HuH-7 (cell line): ENCODE results near the gene RASL10A.

Source experiments
- DNase-seq: peaks from one replicate; pipeline ENCODE4 v3.0.0; 2011; ENCODE audit warnings: low spot score

The RASL10A gene

DNA sequence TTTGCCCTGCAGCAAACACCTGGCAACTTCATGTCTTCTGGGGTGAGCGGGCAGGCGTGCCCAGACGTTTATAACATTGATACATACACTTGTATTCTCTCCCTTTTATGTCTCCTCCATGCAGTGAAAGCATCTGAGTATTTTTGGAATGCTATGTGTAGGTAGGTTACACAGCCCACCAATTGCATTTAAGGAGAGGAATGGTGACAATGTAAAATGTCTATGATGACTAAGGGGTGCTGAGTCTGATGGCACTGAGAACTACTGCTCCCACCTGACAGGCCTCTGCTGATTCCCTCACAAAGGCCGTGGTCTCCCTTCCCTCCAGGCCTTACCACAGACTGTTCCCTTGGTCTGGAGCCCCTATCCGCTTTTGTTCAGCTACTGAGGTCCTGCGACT lies 22.9 kb upstream of the RASL10A start:
- DNase-seq = no peak

DNA sequence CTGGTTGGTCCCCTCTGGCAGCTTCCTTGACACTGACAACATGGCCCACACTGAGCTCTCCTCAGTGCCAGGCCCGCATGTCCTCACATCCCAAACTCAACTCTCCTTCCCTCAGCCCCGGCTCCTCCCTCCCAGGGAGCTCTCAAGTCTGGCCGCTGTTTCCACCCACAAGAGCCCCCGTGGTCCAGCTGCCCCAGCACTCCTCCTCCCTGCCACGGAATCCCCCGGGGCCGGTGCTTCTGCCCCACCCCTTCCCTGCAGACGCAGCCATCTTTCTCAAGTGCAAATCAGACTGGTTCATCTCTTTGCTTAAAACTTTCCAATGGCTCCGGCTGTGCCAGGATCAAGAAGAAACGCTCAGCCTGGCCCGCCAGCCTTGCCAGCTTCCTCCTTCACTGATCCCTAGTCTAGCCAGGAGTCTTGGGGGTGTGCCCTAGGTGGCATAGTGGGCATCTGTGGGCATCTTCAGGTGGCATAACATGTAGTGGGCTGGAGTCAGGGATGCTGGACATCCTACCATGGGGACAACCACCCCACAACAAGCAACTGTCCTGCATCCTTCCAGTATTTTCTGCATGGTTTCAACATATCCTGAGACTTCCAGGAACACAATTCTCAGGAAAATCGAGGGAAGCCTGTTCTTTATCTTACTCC lies 22.3 kb upstream of the RASL10A start:
- no peak for DNase-seq

DNA sequence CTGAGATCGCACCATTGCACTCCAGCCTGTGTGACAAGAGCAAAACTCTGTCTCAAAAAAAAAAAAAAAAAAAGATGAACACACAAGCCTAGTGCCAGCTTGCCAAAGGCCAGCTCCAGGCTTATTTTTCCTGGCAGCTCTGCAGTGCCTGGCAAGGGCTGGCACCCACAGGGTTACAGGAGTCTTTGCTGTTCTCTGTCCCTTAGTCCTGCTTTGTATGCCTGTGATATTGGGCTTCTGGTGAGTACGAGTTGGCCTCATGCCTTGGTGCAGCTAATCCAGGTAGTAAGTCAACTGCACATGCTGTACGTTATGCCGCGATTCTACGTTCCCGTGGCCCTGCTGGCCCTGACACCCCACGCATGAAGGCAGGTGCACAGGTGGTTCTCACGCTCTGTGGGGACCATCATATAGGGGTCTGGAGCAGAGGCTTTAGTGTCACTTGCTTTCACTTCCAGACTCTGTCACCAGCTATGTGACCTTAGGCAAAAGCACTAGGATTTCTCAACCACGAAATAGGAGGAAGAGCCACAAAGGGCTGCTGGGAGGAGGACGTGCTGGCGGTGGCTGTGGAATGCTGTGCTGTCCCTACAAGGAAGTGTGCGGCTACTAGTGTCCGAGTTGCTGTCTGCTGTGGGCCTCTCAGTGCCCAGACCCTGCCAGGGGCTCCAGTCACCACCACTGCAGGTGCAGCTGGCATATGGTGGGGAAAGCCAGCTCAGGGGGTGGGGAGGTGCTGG lies 21.4 kb upstream of the RASL10A start:
- no peak for DNase-seq

DNA sequence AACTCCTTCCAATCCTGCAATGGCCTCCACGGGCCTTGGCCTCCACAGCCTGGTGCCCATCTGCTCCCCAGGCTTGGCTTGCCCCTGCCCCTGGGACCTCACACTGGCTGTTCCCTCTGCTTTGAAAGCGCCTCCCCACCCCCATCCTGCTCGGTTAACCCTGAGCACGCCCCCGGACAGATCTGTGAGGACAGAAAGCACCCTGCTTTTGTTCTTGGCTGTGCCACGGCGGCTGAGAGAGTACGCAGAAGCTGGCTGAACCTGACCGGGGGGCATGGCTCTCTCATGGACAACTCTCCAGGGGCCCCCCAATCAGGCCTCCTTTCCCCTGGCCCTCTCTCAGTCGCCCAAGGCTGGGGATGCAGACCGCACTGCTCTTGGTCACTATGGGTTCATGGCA lies 20.2 kb upstream of the RASL10A start:
- DNase-seq = no peak

DNA sequence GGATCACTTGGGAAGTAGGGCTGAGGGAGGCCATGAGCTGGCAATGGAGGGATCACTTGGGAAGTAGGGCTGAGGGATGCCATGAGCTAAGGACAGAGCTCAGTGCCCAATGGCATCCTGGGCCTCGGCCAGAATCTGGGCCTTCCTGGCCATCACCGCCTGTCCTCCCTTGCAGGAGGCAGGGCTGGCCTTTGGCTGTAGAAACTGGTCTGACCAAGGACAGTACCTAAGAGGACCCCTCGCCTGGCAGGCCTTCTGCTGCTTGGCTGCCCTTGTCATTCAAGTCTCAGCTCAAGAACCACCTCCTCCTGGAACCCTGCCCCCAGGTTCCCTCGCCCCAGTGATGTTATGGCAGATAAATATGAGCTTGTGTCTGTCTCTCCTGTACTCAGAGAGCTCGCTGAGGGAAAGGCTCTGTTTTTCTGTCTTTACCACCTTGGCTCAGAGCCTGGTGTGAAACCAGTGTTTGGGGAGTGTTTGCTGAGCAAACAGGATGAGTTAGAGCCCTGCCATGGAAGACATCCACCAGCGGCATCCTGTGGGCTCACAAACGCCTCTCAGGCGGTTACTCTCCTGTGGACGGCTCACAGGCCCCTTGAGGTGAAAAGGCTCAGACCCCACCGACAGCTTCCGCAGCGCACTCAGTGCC lies 19.3 kb upstream of the RASL10A start:
- DNase-seq = no peak

DNA sequence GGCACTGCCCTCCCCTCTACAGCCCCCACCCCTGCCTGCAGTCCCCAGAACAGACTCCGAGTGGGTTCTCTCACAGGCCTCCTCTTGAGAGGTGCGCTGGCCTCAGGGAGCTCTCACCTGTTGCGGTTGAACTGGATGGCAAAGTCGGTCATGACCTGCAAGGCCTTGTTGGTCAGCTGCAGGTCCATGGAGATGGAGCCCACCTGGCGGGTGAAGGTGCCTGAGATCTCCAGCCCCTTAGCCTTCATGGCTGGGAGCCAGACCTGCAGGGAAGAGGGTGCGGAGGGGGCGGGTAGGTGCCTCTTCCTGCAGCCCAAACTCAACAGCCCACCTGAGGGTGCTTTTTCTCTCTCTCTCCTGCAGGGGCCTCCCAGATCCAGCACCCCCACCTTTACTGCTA lies 18.7 kb upstream of the RASL10A start:
- DNase-seq = no peak

DNA sequence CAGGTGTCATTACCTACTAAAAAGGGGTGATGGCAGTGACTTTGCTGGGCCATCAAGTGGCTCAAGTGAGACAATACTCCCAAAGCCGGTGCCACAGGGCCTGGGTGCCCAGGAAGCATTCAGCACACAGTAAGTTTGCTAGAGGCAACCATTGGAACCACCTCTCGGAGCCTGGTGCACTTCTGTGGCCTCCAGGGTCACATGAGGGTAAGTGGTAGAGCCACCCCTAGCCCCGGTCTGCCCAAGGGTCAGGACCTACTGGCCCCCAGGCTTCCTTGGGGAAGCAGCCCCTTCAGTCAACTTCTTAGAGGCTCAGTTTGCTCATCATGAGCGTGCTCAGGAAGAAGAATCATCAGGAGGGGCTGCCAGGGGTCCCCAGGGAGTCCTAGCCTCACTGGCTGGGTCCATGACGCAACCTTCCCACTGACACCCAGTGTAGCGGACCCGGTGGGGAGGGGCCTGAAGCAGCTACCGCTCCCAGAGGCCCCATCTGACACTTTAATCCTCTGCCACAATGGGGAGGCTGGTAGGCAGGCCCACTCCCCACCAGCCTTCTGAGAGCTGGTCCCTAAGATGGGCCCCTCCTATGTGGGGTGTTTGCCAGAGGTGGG lies 17.5 kb upstream of the RASL10A start:
- DNase-seq = no peak

DNA sequence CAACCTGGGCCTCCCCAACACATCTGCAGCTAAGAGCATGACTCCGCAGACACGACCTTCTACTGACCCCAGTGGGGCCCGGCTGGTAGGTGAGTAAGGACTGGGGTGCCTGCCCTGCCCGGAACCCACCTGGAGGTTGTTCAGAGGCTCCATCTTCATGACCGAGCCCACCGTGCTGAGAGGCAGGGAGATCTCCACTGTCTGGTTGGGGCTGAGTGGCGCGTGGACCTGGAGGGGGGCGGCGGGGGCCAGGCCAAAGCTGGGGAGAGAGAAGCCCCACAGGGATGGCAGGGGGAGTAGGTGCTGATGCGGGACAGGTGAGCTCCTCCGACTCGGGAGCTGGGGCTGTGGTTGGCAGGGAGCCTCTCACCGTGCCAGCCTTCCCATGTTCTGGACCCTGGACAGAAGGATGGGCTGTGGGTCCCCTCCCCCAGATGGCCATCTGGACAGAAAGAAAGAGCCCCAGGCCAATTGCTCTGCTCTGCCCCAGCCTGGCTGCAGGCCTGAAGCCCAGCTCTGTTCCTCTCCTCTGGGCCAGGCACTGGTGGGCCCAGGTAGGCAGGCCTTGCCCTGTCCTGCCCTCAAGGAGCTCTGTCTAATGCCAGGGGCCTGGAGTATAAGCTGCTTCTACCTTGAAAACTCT lies 16.3 kb upstream of the RASL10A start:
- DNase-seq = no peak

DNA sequence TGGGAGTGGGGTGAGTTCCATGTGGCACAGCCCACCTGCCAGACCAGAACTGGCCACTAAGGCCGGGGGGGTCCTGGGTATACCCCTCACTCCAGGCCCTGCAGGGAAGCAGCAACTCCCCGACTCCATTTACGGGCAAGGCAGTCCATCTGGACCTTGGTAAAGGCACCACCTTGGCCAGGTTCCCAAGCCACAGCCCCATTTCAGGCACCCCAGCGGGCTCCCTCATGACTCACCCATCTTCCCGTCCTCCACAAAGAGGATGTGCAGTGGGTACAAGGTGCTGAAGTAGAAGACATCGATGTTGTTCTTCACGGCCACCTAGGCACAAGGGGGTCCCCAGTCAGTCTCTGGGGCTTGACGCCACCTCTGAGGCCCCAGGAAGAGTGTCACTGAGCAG lies 15.7 kb upstream of the RASL10A start:
- DNase-seq = no peak

DNA sequence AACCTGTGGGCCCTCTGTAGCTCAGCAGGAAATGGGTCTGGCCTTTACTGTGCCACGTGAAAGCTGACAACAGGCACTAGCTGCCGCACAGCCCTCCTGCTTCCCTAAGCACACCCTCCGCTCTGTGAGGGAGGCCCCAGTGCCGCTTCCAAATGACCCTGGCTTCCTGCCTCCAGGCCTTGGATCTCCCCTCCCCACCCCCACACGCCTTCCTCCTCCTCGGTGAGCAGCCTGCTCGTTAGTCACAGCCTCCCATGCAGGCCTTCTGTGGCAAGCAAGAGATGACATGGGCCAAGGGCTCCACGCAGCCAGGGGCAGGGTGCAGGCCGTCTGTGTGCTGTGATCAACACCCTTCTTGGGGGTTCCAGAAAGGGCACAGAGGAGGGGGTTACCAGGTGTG lies 15.3 kb upstream of the RASL10A start:
- DNase-seq = no peak

DNA sequence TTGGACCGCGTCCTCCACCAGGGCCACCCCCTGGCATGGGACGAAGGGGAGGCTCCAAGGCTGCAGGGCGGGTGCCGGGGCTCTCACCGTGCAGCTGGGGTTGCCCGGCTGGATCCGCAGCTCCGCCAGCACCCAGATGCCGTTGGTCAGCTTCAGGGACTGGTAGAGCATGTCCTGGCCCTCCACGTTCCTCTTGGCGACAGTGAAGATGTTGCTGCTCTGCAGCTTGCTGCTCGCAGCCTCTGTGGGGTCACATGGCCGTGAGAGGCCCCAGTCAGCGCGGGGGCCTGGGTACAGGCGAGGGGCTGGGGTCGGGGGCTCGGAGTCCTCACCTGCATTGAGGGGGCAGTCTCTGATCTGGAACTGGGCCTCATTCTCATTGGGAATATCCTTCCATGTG lies 14.8 kb upstream of the RASL10A start:
- DNase-seq = no peak

DNA sequence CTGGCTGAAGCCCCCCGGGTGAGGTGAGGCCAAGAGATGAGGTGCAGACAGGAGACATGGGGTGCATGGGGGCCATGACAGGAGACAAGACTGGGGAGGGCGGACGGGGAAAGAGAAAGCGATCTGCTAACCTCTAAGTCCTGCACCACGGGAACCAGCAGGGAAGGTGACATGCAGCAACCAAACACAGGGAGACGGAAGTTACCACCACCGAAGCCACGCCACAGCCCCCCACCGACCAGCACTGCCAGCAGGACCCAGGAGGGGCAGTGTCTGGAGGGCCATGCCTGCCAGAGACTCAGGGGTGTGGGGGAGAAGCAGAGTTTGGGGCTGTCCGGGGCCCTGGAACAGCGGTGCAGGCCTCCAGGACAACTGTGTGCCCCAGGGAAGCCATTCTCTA lies 14.1 kb upstream of the RASL10A start:
- no peak for DNase-seq

DNA sequence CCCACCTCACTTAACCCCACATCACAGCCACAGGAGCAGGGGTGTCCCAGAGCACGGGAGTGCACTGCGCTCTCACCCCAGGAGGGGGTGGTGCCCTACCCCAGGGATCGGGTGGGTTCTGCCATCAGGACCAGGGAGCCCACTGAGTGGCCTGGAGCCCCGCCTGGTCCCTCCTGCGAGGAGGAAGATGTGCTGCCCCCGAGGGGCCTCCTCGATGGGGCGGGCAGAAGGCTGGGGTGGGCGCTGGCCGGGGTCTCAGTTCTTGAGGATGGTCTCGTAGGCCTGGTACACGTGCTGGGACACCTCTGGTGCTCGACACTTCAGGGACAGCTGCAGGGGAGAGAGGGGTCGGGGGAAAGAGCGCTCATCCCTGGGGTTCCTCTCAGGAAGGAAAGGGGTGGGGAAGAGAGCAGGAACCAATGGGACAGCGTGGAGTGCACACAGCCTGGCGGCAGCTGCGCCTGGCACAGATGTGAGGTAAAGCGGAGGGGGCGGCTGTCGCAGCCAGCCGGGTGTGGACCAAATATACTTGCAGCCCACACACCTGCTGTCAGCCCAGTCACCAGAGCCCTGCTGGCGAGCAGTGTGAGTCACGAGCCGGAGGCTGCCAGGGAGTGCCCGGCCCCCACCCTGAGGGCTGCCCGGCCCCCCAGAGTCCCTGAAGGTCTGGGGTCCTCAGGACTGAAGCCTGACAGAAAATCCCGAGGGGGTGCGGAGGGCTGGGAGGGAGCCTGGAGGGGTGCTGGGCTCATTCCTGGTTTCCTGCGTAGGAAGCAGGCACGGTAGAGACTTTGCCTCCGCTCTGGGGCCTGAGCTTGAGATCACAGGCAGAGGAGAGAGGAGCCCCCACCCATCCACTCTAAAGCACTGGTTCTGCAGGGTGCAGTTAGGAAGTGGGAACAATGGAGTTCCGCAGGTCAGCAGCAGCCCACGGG lies 13.3 kb upstream of the RASL10A start:
- DNase-seq = no peak

DNA sequence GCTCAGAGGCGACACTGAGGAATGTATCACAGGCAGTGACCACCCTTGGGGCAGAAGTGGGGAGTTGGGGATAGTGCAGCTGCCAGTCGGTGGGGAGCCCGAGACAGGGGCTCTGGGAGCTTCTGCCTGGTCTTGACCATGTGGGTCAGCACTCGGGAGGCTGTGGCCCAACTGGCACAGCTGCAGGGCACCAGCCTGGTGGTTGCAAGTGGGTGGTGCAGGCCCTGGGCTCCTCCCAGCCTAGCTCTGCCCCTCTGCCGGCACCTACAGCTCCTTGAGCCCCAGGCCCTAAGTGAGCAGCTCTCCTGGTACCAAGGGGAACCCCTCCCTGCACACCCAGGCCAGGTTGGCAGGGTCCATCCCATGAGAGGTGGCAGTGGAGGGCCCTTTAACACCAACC lies 12.6 kb upstream of the RASL10A start:
- no peak for DNase-seq

DNA sequence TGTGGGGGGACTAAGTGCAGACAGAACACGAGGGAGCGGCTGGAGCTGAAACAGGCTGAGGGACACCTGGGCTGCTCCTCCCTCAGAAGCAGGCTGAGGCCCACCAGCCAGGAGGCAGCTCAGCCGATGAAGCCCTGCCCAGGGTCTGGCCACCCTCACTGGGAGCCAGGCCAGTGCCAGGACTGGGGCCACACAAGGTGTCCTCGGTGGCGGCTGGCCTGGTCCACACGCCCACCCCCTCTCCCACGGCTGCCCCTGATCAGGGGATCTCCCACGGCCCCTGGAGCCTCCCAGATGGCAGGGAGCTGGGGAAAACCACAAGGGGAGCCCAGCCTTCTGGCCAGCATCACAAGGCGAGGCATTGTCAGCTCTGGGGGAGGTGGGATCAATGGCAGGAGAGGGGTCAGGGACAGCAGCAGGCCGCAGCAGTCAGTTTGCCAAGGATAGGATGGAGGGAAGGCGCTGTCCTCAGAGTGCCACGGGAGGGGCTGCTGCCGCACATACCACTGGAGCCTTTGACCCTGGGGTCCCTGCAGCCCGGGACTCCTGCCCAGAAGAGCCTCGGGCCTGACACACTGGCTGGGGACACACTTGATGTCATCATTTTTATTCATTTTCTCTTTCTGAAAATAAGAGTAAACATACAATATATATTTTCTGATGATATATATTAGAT lies 11.7 kb upstream of the RASL10A start:
- DNase-seq = no peak

DNA sequence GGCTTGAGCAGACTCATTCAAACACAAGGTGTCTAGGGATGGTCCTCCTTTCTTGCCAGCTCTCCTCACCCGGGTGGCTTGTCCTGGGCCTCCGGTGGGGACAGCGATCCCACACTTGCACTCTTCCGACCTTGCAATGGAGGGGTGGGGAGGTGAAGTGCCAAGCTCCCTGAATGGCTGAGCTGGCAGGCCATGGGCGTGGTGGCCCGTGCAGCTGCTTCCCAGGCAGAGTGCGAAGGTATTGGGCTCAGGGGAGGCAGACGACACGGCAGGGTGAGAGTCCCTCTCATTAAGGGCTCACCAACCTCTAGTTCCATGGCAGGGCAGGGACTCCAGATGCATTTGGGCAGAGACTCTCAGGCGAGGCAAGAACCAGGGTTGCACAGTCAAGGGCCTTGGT lies 11.0 kb upstream of the RASL10A start:
- no peak for DNase-seq

DNA sequence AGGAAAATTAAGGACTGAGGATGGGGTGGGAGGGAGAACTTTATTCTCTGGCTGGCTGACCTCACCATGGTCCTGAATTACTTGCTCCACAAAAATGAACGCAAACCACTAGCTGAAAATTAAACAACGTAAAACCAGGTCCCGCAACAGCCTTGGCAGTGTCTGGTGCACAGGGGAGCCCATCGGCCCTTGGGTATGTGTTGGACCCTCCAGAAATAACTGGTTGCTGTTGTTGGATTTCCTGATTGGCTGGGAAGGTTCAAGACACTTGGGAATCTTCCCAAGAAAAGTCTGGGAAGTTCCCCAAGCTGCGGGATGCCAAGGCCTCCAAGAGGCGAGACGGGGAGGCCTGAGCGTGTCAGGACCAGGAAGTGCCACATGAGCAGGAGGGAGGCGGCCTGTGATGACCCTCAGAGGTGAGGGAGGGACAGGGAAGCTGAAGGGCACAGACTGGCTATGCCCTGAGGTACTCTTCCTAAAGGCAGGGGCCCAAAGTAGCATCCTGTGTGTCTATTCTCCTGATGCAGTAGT lies 10.4 kb upstream of the RASL10A start:
- no peak for DNase-seq

DNA sequence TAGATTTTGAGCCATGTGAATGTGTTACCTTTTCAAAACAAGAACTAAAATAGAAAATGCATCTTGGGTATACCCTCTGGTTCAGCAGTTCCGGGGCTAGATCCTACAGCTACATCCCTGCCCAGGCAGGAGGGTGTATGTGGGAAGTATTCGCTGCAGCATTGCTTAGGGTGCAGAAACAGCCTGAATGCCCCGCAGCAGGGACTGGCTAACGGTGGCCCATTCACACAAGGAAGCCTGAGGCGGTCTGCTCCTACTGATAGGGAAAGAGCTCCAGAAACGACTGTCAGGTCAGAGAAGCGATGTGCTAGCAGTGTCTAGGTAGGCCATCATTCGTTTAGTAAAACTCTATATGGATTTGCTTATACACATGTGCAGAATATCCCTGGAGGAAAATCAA lies 9.9 kb upstream of the RASL10A start:
- no peak for DNase-seq

DNA sequence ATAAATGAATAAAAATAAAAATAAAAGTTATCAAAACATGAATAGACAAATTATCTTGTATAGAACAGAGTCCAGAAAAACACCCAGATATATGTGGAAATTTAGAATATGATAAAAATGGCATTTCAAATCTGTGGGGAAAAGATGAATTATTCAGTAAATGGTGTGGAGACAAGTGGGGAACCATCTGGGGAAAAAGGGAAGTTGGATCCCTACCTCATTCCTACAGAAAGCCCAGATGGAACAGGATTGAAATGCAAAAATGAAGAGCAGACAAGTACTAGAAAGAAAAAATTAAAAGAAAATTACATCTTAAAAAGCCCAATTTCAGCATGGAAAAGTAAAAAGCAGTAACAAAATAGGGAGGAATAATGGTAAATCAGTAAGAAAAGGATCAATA lies 8.1 kb upstream of the RASL10A start:
- DNase-seq = no peak

DNA sequence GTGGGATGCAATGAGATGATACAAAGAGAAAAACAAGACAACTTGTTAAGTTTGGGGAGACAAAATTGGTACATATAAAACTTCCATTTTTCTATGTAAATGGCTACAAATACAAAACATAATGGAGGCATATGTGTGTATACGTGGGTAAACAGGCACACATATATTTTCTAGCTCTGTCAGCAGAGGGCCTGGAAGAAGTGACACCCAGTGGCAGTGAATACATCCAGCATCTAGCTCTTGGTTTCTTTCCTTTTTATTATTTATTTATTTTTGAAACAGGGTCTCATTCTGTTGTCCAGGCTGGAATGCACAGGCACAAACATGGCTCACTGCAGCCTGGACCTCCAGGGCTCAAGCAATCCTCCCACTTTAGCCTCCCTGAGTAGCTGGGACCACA lies 5.0 kb upstream of the RASL10A start:
- DNase-seq = no peak

DNA sequence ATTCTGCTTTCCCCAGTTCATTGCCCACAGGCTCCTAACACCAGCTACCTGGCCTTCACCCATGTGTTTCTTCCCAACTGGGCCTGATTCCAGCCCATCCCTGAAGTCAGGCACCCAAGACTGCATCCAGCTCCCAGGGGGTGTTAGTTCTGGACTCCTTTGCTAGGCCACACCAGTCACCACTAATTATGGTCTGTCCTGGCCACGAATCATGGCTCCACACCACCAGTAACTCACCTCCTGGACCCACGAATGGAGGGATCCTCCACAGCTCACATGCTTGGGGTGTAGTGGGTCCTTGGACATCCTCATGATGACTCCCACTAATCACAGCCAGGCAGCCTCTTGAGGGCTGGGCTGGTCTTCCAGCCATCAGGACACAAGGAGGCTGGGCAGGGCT lies 3.6 kb upstream of the RASL10A start:
- DNase-seq = no peak
